GM21360 (cell line): ENCODE measurements around the gene HYAL4.
"Not testable (repeated sequence)": the region's sequence is repeated elsewhere in the genome, so short reads cannot be mapped to it uniquely, and the experiment has no call there.

Source experiments
- ATAC-seq: cut with Tn5 transposase; IDR thresholded peaks from one replicate; pipeline ENCODE4 v1.9.1; 2021; ENCODE audit warnings: mild to moderate bottlenecking, moderate library complexity; ENCODE audit not compliant: unreplicated experiment

The HYAL4 gene

DNA sequence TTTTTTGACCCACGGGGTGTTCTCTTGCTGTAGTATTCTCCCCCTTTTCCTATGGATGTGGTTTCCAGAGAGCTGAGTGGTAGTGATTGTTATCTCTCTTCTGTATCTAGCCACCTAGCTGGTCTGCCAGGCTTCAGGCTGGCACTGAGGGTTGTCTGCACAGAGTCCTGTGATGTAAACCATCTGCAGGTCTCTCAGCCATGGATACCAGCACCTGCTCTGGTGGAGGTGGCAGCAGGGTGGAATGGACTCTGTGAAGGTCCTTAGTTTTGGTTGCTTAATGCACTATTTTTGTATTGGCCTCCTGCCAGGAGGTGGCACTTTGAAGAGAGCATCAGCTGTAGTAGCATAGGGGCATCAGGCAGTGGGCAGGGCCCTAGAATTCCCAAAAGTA lies 851 bp downstream of the HYAL4 start:
- no peak for ATAC-seq

DNA sequence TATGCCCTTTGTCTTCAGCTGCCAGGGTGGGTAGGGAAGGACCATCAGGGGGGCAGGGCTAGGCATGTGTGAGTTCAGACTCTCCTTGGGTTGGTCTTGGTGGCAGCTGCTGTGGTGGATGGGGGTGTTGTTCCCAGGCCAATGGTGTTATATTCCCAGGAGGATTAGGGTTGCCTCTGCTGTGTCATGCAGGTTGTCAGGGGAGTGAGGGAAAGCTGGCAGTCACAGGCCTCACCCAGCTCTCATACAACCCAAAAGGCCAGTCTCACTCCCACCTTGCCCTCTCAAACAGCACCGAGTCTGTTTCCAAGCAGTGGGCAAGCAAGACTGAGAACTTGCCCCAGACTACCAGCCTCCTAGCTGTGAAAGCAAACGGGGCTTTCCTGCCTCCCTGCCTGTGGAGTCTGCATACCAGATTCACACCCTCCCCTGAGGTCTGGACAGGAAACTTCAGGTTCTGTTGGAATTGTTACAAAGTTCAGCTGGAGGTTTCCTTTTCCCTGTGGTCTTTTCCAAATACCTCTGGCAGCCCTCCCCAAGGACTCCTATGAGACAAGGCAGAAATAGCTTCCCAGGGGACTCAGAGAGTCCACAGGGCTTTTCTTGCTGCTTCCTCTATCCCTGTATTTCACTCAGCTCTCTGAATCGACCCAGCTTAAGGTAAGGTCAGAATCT lies 1.4 kb downstream of the HYAL4 start:
- no peak for ATAC-seq

GRCh38 chr7:123847868-123848267 lies 2.9 kb downstream of the HYAL4 start:
- ATAC-seq, result no peak

DNA sequence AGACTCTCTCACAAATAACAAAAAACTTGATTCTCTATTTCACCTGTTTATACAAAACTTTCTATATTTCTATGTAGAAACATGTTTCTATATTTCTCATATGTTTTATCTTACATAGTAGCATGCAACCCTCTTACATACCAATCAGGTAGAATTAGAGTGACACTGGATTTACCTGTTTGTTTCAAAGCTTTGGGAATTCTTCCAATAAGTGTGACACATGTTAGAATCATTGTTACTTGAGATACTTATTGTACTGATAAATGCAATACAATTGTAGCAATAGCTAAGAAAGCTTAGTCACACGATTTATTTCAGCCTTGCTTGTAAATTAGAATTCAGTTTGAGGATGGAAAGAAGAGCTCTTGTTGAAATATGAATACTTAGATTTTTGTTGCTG lies 4.9 kb downstream of the HYAL4 start:
- no peak for ATAC-seq

DNA sequence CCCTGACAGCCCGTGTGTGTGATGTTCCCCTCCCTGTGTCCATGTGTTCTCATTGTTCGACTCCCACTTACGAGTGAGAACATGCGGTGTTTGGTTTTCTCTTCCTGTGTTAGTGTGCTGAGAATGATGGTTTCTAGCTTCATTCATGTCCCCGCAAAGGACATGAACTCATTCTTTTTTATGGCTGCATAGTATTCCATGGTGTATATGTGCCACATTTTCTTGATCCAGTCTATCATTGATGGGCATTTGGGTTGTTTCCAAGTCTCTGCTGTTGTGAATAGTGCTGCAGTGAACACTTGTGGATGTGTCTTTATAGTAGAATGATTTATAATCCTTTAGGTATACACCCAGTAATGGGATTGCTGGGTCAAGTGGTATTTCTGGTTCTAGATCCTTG lies 6.4 kb downstream of the HYAL4 start:
- not testable (repeated sequence) for ATAC-seq

DNA sequence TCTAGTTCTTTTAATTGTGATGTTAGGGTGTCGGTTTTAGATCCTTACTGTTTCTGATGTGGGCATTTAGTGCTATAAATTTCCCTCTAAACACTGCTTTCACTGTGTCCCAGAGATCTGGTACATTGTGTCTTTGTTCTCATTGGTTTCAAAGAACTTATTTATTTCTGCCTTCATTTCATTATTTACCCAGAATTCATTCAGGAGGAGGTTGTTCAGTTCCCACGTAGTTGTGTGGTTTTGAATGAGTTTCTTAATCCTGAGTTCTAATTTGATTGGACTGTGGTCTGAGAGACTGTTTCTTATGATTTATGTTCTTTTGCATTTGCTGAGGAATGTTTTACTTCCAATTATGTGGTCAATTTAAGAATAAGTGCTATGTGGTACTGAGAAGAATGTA lies 9.3 kb downstream of the HYAL4 start:
- not testable (repeated sequence) for ATAC-seq

DNA sequence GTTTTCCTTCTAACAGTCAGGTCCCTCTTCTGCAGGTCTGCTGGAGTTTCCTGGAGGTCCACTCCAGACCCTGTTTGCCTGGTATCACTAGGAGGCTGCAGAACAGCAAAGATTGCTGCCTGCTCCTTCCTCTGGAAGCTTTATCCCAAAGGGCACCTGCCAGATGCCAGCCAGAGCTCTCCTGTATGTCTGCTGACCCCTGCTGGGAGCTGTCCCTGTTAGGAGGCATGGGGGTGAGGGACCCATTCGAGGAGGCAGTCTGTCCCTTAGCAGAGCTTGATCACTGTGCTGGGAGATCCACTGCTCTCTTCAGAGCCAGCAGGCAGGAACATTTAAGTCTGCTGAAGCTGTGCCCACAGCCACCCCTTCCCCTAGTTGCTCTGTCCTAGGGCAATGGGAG lies 11.5 kb downstream of the HYAL4 start:
- ATAC-seq, result not testable (repeated sequence)

- no peak for ATAC-seq
Measured at GRCh38 chr7:123860848-123861247, 15.9 kb downstream of the HYAL4 start.

DNA sequence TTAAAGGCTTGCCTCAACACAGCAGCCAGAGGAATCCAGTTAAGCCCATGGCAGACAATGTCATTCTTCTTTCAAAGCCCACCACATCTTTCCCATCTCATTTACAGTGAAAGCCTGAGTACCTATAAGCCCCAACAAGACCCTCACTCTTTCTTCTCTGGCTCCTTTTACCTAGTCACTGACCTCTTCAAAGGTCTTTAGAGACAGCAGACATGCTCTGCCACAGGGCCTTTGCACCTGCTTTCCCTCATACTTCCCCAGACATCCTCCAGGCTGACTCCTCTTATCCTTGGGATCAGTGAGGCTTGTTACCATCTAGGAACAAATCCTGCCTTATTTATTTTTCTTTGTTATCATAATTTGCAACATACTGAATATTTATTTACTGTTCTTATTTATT lies 17.8 kb downstream of the HYAL4 start:
- ATAC-seq, result no peak

- ATAC-seq, result no peak
Measured at GRCh38 chr7:123863461-123863860, 18.5 kb downstream of the HYAL4 start.

GRCh38 chr7:123864012-123864411 lies 19.0 kb downstream of the HYAL4 start:
- ATAC-seq, result no peak

- no peak for ATAC-seq
Measured at GRCh38 chr7:123864436-123864835, 19.5 kb downstream of the HYAL4 start.

- no peak for ATAC-seq
Measured at GRCh38 chr7:123864966-123865365, 20.0 kb downstream of the HYAL4 start.

DNA sequence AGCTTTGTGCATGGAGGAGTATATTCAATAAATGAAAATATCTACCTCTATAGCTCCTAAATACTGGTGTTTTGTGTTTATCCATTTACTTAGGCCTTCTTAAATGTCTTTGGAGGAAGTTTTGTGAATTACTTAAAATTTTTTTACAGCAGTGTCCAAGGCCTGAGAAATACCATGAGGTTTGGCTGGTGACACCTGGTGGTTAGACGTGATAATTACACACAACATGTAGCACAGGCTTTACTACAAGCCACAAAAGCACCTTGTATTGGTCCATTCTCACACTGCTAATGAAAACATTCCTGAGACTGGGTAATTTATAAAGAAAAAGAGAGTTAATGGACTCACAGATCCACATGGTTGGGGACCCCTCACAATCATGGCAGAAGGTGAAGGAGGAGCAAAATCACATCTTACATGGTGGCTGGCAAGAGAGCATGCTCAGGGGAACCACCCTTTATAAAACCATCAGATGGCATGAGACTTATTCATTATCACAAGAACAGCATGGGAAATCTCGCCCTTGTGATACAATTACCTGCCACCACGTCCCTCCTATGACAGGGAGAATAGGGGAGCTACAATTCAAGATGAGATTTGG lies 20.6 kb downstream of the HYAL4 start:
- peak; percentile 90 for ATAC-seq

- ATAC-seq, result no peak
Measured at GRCh38 chr7:123867225-123867624, 22.3 kb downstream of the HYAL4 start.

DNA sequence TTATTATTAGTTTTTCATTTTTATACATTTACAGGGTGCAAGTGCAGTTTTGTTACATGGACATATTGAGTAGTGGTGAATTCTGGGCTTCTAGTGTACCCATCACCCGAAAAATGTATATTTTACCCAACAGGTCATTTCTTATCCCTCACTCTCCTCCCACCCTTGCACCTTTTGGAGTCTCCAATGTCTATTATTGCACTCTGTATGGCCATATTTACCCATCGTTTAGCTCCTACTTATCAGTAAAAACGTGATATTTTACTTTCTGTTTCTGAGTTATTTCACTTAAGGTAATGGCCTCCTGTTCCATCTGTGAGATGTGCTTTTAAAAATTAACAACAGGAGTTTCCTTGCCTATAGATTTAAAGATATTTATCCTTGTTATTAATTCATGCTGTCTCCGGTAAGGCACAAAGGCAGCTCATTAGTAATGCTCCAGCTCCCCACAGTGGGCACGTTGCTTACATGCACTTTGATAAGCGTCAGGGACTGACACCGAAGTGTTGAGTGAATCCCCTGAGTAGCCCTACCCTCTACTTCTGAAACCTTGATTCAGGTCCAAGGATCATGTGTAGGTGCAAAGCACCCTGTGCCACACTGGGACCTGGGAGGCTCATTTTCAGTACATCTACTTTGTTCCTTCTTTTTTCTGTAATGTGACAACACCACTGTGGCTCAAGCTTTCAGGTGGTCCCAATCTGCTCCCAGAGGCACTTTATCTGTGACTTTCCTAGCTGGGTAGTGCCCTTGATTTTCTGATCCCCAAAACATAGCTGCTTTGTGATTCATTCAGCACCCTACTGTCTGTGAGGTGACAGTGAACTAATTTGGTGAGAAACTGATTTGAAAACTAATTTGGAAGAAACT lies 27.3 kb downstream of the HYAL4 start:
- ATAC-seq, result peak; percentile 96

- ATAC-seq, result no peak
Measured at GRCh38 chr7:123872908-123873307, 27.9 kb downstream of the HYAL4 start.

DNA sequence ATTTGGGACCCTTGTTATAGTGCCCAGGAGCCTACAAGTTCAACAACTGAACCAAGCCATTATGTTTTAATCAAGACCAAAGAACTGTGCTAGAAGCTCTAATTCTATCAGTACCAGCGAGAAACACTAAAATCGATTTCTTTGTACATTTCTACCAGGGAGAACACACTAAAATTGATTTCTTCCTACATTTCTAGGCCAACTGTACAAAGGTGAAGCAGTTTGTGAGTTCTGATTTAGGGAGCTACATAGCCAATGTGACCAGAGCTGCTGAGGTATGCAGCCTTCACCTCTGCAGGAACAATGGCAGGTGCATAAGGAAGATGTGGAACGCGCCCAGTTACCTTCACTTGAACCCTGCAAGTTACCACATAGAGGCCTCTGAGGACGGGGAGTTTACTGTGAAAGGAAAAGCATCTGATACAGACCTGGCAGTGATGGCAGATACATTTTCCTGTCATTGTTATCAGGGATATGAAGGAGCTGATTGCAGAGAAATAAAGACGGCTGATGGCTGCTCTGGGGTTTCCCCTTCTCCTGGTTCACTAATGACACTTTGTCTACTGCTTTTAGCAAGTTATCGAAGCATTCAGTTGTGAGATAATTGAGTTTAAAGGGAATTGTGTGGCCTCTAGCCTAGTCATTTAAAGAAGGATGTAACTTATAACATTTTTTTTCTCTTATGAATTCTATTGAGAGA lies 31.7 kb downstream of the HYAL4 start:
- ATAC-seq, result no peak

GRCh38 chr7:123879628-123880027 lies 34.7 kb downstream of the HYAL4 start:
- no peak for ATAC-seq

GRCh38 chr7:123881300-123881699 lies 36.3 kb downstream of the HYAL4 start:
- no peak for ATAC-seq

DNA sequence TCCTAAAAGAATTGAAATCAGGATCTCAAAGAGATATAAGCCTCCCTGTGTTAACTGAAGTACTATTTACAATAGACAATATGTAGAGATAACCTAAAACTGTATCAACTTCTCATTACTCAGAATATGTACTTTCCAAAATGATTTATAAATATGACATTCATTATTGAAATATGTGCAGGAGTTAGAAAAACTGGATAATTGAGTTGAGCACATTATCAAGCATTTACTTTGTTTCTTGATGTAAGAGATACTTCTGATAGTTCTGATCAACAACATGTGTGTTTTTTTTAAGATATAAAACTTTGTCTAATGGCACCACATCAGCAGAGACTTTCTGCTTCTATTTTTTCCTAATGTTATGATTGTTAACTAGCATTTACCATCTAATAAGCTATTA lies 38.2 kb downstream of the HYAL4 start:
- ATAC-seq, result no peak
